Brain microvascular endothelial cell (primary cell): Measurements from ENCODE around the gene BTLA.
"Not testable (repeated sequence)": the region's sequence is repeated elsewhere in the genome, so short reads cannot be mapped to it uniquely, and the experiment has no call there.

Source experiments
- DNase-seq: peaks from one replicate; pipeline ENCODE4 v3.0.0-alpha.2; 2020
- H3K27ac ChIP-seq: fragments of 250-450 bp; sonication (Bioruptor Pico); 2 replicates; pipeline ENCODE4 v1.5.1; 2020; ENCODE audit warnings: mild to moderate bottlenecking, moderate library complexity
- H3K27me3 ChIP-seq: fragments of 250-450 bp; sonication (Bioruptor Pico); replicated peaks from 2 replicates; pipeline ENCODE4 v1.5.1; 2020; ENCODE audit warnings: mild to moderate bottlenecking
- H3K36me3 ChIP-seq: fragments of 250-450 bp; sonication (Bioruptor Pico); replicated peaks from 2 replicates; pipeline ENCODE4 v1.5.1; 2020; ENCODE audit warnings: mild to moderate bottlenecking
- H3K4me3 ChIP-seq: 2 replicates; pipeline ENCODE4 v1.5.1; 2011; ENCODE audit warnings: low read depth, mild to moderate bottlenecking, control low read depth, low read length, moderate library complexity
- CTCF ChIP-seq: IDR thresholded peaks from 2 replicates; pipeline ENCODE4 v1.5.1; 2011; ENCODE audit warnings: low read depth, mild to moderate bottlenecking, moderate library complexity, low read length, control low read depth, inconsistent platforms; ENCODE audit errors: missing control alignments
- in situ Hi-C: cut with HindIII; loops from 2 replicates; pipeline ENCODE4 v1.10.0; 2017; ENCODE audit warnings: low sequenced_read_pairs, low pct_ligation_motif_present

Gene BTLA

GRCh38 chr3:112496366-112497067 lies 2.8 kb downstream of the BTLA start:
- no peak overlapping the region for H3K4me3 ChIP-seq

GRCh38 chr3:112494448-112494767 lies 4.9 kb downstream of the BTLA start:
- H3K27ac ChIP-seq, DNase-seq, H3K36me3 ChIP-seq, H3K27me3 ChIP-seq, H3K4me3 ChIP-seq, in situ Hi-C loops: not testable (repeated sequence)

More at GRCh38 chr3:112496366-112497067, 2.8 kb downstream of the BTLA start:
- no peak for TF ChIP-seq CTCF
- no peak for DNase-seq
- Histone ChIP-seq H3K27me3 (no peaks in the 10 kb centered on the region), H3K27ac (no peak overlapping the region), H3K36me3 (no peaks in the 10 kb centered on the region)
- in situ Hi-C loops: no loop called here

- no peaks in the 10 kb centered on the region for H3K27me3 ChIP-seq
- DNase-seq: no peak
- in situ Hi-C loops: no loop called here
- H3K36me3 ChIP-seq: no peaks in the 10 kb centered on the region
- H3K4me3 ChIP-seq: no peak overlapping the region
- no peak for TF ChIP-seq CTCF
- no peak overlapping the region for H3K27ac ChIP-seq
Observed at GRCh38 chr3:112492124-112492523, 7.1 kb downstream of the BTLA start.

GRCh38 chr3:112491373-112491772 lies 7.9 kb downstream of the BTLA start:
- H3K27ac ChIP-seq: no peak overlapping the region
- in situ Hi-C loops: no loop called here
- DNase-seq: no peak
- no peak overlapping the region for H3K4me3 ChIP-seq
- H3K27me3 ChIP-seq: no peaks in the 10 kb centered on the region
- no peaks in the 10 kb centered on the region for H3K36me3 ChIP-seq
- TF ChIP-seq CTCF: no peak

GRCh38 chr3:112489674-112490479 lies 9.4 kb downstream of the BTLA start:
- Histone ChIP-seq H3K27ac (no peak overlapping the region), H3K36me3 (no peaks in the 10 kb centered on the region), H3K27me3 (no peaks in the 10 kb centered on the region), H3K4me3 (no peak overlapping the region)
- DNase-seq: no peak
- no peak for TF ChIP-seq CTCF
- in situ Hi-C loops: no loop called here

GRCh38 chr3:112486811-112487505 lies 12.3 kb downstream of the BTLA start:
- TF ChIP-seq CTCF: no peak
- H3K27ac ChIP-seq: no peak overlapping the region
- in situ Hi-C loops: no loop called here

More at GRCh38 chr3:112486811-112487505, 12.3 kb downstream of the BTLA start:
- Histone ChIP-seq H3K27me3 (no peaks in the 10 kb centered on the region), H3K36me3 (no peaks in the 10 kb centered on the region), H3K4me3 (no peak overlapping the region)
- peak; percentile 20 for DNase-seq
